T-helper 1 cell (primary cell): ENCODE results near the gene FBXL20.
"Not testable (repeated sequence)": the region's sequence is repeated elsewhere in the genome, so short reads cannot be mapped to it uniquely, and the experiment has no call there.

Experiments
- DNase-seq, 5 donors: peaks; one replicate each; pipeline ENCODE4 v3.0.0-alpha.2; 2012 to 2020

FBXL20 gene

GRCh38 chr17:39380144-39380543 lies 21.3 kb downstream of the FBXL20 start:
- DNase-seq = no peak

GRCh38 chr17:39376434-39376833 lies 25.0 kb downstream of the FBXL20 start:
- DNase-seq = no peak

GRCh38 chr17:39367805-39368204 lies 33.6 kb downstream of the FBXL20 start:
- not testable (repeated sequence) for DNase-seq

GRCh38 chr17:39365872-39366271 lies 35.6 kb downstream of the FBXL20 start:
- no peak for DNase-seq

- no peak for DNase-seq
These were observed 36.2 kb downstream of the FBXL20 start for GRCh38 chr17:39365242-39365641.

- no peak for DNase-seq
These were observed 37.0 kb downstream of the FBXL20 start for GRCh38 chr17:39364236-39365025.

GRCh38 chr17:39361064-39361463 lies 40.4 kb downstream of the FBXL20 start:
- no peak for DNase-seq

DNA sequence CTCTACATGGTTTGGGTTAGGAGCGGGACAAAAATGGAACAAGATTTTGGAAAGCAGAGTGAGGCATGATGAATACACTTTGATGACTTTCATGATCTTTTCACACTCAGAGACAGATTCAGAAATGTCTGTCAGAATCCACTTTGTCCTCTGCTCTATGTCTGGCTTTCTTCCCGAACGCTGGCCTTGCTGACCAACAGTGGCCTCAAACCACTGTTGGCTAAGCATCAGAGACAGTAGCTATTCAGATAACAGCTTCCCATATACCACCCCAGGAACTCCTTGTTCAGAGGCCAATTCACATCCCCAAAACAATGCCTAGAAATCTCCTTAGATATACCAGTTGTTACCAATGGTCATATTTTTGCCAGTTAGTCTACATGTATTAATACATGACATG lies 40.9 kb downstream of the FBXL20 start:
- no peak for DNase-seq

- DNase-seq = no peak
These were observed 41.4 kb downstream of the FBXL20 start for GRCh38 chr17:39359994-39360393.

DNA sequence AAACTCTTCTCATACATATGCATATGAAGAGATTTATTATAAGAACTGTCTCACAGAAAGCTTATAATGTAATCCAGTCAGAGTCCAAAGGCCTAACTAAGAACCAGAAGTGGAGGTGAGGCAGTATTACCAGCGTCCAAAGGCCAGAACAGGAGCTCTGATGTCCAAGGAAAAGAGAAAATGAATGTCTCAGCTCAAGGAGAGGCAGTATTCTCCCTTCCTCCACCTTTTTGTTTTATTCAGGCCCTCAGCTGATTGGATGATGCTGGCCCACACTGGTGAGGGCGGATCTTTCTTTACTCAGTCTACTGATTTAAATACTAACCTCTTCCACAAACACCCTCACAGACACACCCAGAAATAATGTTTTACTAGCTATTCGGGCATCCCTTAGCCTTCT lies 43.4 kb downstream of the FBXL20 start:
- no peak for DNase-seq

DNA sequence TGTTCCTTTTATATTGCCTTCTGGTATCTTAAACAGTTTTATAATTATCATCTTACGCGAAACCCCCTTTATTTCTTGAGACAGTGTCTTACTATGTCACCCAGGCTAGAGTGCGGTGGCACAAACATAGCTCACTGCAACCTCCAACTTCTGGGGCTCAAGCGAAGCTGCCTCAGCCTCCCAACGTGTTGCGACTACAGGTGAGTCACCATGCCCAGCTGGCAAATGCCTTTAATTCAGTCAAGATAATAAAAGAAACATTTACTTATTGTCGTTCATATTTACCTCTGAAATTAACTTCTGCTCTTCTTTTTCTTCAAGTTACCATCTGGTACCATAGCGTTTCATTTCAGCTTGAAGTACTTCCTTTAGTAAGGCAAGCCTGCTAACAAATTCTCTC lies 43.9 kb downstream of the FBXL20 start:
- no peak for DNase-seq

DNA sequence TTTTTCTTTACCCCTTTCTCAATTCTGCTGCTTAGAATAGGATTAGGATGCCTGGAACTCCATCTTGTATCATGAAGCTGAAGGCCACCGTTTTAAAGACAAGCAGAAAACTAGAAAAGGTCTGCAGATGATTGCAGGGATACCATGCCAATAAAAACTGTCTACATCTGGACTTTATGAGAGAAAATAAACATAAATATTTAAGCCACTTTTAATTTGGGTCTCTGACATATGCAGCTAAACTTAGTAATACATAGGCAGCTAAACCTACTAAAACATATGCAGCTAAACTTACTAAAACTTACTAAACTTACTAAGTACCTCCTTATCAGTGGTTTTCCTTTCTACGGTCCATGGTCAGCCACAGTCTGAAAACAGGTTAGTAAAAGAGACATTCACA lies 48.4 kb downstream of the FBXL20 start:
- no peak for DNase-seq

- DNase-seq = no peak
These were observed 48.9 kb downstream of the FBXL20 start for GRCh38 chr17:39352511-39352910.

DNA sequence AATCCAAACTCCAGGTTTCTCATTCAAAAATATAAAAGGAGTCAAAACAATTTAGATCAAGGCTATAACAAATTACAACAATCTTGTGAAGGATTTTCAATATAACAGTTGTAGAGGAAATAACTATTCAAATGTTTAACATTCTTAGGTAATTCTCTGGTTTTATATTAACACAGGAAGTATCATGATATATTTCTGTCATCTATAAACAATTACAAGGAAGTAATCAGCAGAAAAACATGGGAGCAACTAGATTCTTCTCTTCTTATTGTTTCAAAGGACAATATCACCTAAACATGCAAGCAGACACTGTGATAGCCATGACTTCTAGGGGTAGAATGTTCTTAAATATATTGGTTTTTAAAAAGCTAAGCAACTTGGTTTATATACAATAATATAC lies 49.9 kb downstream of the FBXL20 start:
- DNase-seq = no peak

DNA sequence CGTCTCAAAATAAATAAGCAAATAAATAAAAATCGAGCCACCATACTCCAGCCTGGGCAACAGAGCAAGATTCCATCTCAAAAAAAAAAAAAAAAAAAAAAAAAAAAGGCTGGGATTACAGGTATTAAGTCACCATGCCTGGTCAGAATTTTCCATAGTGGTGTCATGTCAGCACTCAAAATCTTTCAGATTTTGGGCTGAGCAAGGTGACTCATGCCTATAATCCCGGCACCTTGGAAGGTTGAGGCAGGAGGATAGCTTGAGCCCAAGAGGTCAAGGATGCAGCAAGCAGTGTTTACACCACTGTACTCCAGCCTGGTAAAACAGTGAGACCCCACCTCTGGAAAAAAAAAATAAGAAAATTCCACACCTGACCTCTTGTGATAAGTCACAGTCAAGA lies 52.2 kb downstream of the FBXL20 start:
- no peak for DNase-seq

DNA sequence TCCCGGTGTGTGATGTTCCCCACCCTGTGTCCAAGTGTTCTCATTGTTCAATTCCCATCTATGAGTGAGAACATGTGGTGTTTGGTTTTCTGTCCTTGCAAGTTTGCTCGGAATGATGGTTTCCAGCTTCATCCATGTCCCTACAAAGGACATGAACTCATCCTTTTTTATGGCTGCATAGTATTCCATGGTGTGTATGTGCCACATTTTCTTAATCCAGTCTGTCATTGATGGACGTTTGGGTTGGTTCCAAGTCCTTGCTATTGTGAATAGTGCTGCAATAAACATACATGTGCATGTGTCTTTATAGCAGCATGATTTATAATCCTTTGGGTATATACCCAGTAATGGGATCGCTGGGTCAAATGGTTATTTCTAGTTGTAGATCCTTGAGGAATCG lies 54.6 kb downstream of the FBXL20 start:
- not testable (repeated sequence) for DNase-seq

GRCh38 chr17:39341541-39341940 lies 59.9 kb downstream of the FBXL20 start:
- no peak for DNase-seq

GRCh38 chr17:39340731-39341130 lies 60.7 kb downstream of the FBXL20 start:
- DNase-seq = no peak

GRCh38 chr17:39339272-39339671 lies 62.2 kb downstream of the FBXL20 start:
- DNase-seq = no peak

GRCh38 chr17:39337649-39338048 lies 63.8 kb downstream of the FBXL20 start:
- DNase-seq = not testable (repeated sequence)

DNA sequence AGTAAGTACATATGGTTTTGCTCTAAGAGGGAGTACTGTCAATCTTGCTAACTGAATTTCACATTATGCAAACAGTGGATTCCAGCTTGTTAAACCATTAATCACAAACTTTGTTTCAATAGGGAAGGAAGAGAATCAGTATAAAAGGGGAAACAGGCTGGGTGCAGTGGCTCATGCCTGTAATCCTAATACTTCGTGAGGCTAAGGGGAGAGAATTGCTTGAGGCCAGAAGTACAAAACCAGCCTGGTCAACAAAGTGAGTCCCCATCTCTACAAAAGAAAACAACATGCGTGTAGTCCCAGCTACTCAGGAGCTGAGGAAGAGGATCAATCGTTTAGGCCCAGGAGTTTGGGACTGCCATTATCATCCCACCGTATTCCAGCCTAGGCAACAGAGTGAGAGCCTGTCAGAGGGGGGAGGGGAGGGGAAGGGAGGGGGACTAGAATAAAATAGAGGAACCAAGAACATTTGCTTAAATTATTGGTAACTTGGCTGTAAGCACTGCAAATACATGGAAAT lies 65.7 kb downstream of the FBXL20 start:
- no peak for DNase-seq

DNA sequence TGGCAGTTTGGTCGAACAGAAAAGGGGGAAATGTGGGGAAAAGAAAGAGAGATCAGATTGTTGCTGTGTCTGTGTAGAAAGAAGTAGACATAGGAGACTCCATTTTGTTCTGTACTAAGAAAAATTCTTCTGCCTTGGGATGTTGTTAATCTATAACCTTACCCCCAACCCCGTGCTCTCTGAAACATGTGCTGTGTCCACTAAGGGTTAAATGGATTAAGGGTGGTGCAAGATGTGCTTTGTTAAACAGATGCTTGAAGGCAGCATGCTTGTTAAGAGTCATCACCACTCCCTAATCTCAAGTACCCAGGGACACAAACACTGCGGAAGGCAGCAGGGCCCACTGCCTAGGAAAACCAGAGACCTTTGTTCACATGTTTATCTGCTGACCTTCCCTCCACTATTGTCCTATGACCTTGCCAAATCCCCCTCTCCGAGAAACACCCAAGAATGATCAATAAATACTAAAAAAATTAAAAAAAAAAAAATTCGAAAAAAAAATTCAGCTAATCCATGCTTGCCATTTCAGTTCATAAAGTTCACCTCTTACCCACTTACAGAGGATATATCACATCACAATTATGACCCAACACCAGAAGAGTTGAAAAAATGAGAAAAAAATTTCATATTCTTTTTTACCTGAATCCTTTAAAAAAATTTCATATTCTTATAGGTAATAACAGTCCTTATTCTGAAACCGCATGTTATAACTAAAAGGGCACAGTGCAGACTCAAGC lies 67.2 kb downstream of the FBXL20 start:
- not testable (repeated sequence) for DNase-seq

- DNase-seq = no peak
These were observed 69.3 kb downstream of the FBXL20 start for GRCh38 chr17:39332092-39332491.

DNA sequence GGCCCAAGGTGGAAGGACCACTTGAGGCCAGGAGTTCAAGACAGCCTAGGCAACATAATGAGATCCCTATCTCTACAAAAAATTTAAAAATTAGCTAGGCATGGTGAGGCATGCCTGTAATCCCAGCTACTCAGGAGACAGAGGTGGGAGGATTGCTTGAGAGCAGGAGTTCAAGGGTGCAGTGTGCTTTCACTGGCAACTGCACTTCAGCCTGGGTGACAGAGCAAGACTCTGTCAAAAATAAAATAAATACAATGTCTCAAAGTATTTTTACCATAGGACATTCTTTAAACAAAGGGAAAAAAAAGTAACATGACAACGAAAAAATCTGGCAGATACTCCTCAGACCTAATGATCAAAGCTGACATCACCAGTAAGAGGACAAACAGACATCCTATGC lies 72.6 kb downstream of the FBXL20 start:
- DNase-seq = no peak
